Keratinocyte (primary cell): ENCODE results near the gene SYDE1. TPM values are rescaled to one million over a fixed set of nuclear protein-coding genes. Genes with fewer than 3 reads are reported as not detected.

Source experiments
- DNase-seq: peaks from one replicate; pipeline ENCODE4 v3.0.0-alpha.2; 2011; ENCODE audit warnings: low read depth, missing footprints, low spot score
- FAIRE-seq: peaks from 2 replicates; lab custom pipeline; 2011; peaks lifted over from hg19 to GRCh38; lab: Jason Lieb, UNC
- H2AFZ ChIP-seq: 2 replicates; pipeline ENCODE4 v1.6.0; 2012; ENCODE audit warnings: low read length, control low read depth, inconsistent platforms; ENCODE audit not compliant: control insufficient read depth
- H3K27ac ChIP-seq: 2 replicates; pipeline ENCODE4 v1.5.1; 2011; ENCODE audit warnings: low read length; ENCODE audit not compliant: control insufficient read depth, insufficient read depth
- H3K27me3 ChIP-seq: 3 replicates; pipeline ENCODE4 v1.6.0; 2011; ENCODE audit warnings: low read length; ENCODE audit not compliant: control insufficient read depth, insufficient read depth; ENCODE audit errors: extremely low read depth
- H3K36me3 ChIP-seq, 2 experiments: 2 replicates in 1 of 2; 3 replicates in 1 of 2; pipeline ENCODE4 v1.5.1; 2011; ENCODE audit warnings: low read length in 2 of 2, mild to moderate bottlenecking in 1 of 2; ENCODE audit not compliant: control insufficient read depth in 2 of 2, insufficient read depth in 2 of 2; ENCODE audit errors: extremely low read depth in 1 of 2
- H3K4me1 ChIP-seq: 3 replicates; pipeline ENCODE4 v1.5.1; 2011; ENCODE audit warnings: low read length; ENCODE audit not compliant: control insufficient read depth, insufficient read depth; ENCODE audit errors: extremely low read depth
- H3K4me2 ChIP-seq: 3 replicates; pipeline ENCODE4 v1.6.0; 2011; ENCODE audit warnings: low read depth, low read length; ENCODE audit not compliant: control insufficient read depth, insufficient read depth; ENCODE audit errors: extremely low read depth
- H3K4me3 ChIP-seq, 3 experiments: fragments of 200-600 bp in 1 of 3; sonication (generic) in 1 of 3; 2 replicates in 2 of 3; 3 replicates in 1 of 3; pipeline ENCODE4 v1.5.1; 2011 to 2016; ENCODE audit warnings: low read length in 3 of 3, mild to moderate bottlenecking in 3 of 3, control low read depth in 2 of 3, inconsistent platforms in 1 of 3, low read depth in 1 of 3, mixed read lengths in 1 of 3, mixed run types in 1 of 3, moderate library complexity in 1 of 3; ENCODE audit not compliant: control insufficient read depth in 2 of 3, insufficient read depth in 2 of 3; ENCODE audit errors: extremely low read depth in 1 of 3
- H3K79me2 ChIP-seq: 2 replicates; pipeline ENCODE4 v1.6.0; 2012; ENCODE audit warnings: low read length; ENCODE audit not compliant: control insufficient read depth, insufficient read depth
- H3K9ac ChIP-seq: 3 replicates; pipeline ENCODE4 v1.6.0; 2011; ENCODE audit warnings: low read length; ENCODE audit not compliant: control insufficient read depth, insufficient read depth; ENCODE audit errors: extremely low read depth
- H3K9me1 ChIP-seq: 3 replicates; pipeline ENCODE4 v1.6.0; 2011; ENCODE audit warnings: low read length; ENCODE audit not compliant: control insufficient read depth, insufficient read depth; ENCODE audit errors: extremely low read depth
- H3K9me3 ChIP-seq: 2 replicates; pipeline ENCODE4 v1.5.1; 2012; ENCODE audit warnings: low read depth, low read length; ENCODE audit not compliant: control insufficient read depth
- H4K20me1 ChIP-seq: 3 replicates; pipeline ENCODE4 v1.6.0; 2011; ENCODE audit warnings: low read length; ENCODE audit not compliant: control insufficient read depth, insufficient read depth; ENCODE audit errors: extremely low read depth
- CTCF ChIP-seq, 3 experiments: IDR thresholded peaks in 1 of 3; conservative IDR thresholded peaks in 1 of 3; optimal IDR thresholded peaks in 1 of 3; 2 replicates in 2 of 3; 3 replicates in 1 of 3; pipeline versions ENCODE3 to v1.5.1; 2011; ENCODE audit warnings: low read length in 3 of 3, mild to moderate bottlenecking in 3 of 3, moderate library complexity in 2 of 3, control low read depth in 1 of 3, inconsistent platforms in 1 of 3; ENCODE audit not compliant: insufficient read depth in 2 of 3; ENCODE audit errors: extremely low read depth in 1 of 3
- EZH2 ChIP-seq: IDR thresholded peaks from one replicate; pipeline ENCODE4 v1.6.1; 2012; ENCODE audit warnings: inconsistent platforms, mild to moderate bottlenecking, low read length, moderate library complexity
- dilution Hi-C: fragments of 300-500 bp; cut with MboI; formaldehyde crosslinking; loops from one replicate; pipeline ENCODE4 v1.7.0; 2020; ENCODE audit warnings: low sequenced_read_pairs; ENCODE audit not compliant: extremely low pct_ligation_motif_present
- polyA plus RNA-seq, 5 experiments: library from polyadenylated mRNA; depleted of rRNA in 3 of 5; stranded (reverse) in 3 of 5; stranded (forward) in 1 of 5; unstranded in 1 of 5; fragments of >200 nt; gene quantifications; 1 replicate in 1 of 5; 2 replicates in 3 of 5; 3 replicates in 1 of 5; pipeline versions ENCODE4 v1.2.1 to v1.2.3, GENCODE V29; 2011 to 2012; ENCODE audit warnings: missing spikeins in 2 of 5, low read depth in 1 of 5, low replicate concordance in 1 of 5

The SYDE1 gene
- polyA plus RNA-seq, 1 donor (not counting 4 experiments of a cell fraction or from before 2014, with no cell fraction given): 5.8 TPM

- Histone ChIP-seq H2AFZ (no peak overlapping the region), H3K36me3 (no peaks in the 10 kb centered on the region), H3K4me3 (no peak overlapping the region), H3K4me1 (no peaks in the 10 kb centered on the region), H3K9ac (no peak overlapping the region), H3K79me2 (no peaks in the 10 kb centered on the region), H3K9me1 (no peaks in the 10 kb centered on the region), H3K27me3 (no peaks in the 10 kb centered on the region), H4K20me1 (no peaks in the 10 kb centered on the region), H3K27ac (no peak overlapping the region), H3K9me3 (no peaks in the 10 kb centered on the region), H3K4me2 (no peak overlapping the region)
- DNase-seq (no peak), FAIRE-seq (no peak)
- dilution Hi-C loops: no loop called here
- TF ChIP-seq CTCF (optimal IDR thresholded peaks at IDR 0.05 in 1 of 3, IDR thresholded peaks at IDR 0.05 in 1 of 3, conservative IDR thresholded peaks at IDR 0.05 in 1 of 3; ENCODE audit: extremely low read depth in 1 of 3, insufficient read depth in 2 of 3, low read length in 3 of 3) (no peak), EZH2 (no peak)
Measured at GRCh38 chr19:15087182-15087581, 20.0 kb upstream of the SYDE1 start.

GRCh38 chr19:15091918-15092753 is 15.1 kb upstream of the SYDE1 start:
- FAIRE-seq (no peak), DNase-seq (no peak)
- no peak overlapping the region for H3K9ac ChIP-seq

More at GRCh38 chr19:15091918-15092753, 15.1 kb upstream of the SYDE1 start:
- Histone ChIP-seq H3K4me2 (peak overlapping the region; percentile 37), H3K36me3 (no peaks in the 10 kb centered on the region), H3K9me3 (no peaks in the 10 kb centered on the region), H3K27ac (no peak overlapping the region), H3K79me2 (no peaks in the 10 kb centered on the region), H3K9me1 (no peaks in the 10 kb centered on the region), H3K27me3 (no peaks in the 10 kb centered on the region), H3K4me1 (no peaks in the 10 kb centered on the region), H3K4me3 (no peak overlapping the region), H2AFZ (peak overlapping the region; percentile 0), H4K20me1 (no peaks in the 10 kb centered on the region)
- dilution Hi-C loops: no loop called here
- peak; percentile 45 to 60 (median 55) for TF ChIP-seq CTCF (optimal IDR thresholded peaks at IDR 0.05 in 1 of 3, IDR thresholded peaks at IDR 0.05 in 1 of 3, conservative IDR thresholded peaks at IDR 0.05 in 1 of 3; ENCODE audit: extremely low read depth in 1 of 3, insufficient read depth in 2 of 3, low read length in 3 of 3)
- no peak for TF ChIP-seq EZH2
